ENCODE results near the gene ACY1. TPM values are rescaled to one million over a fixed set of nuclear protein-coding genes. Genes with fewer than 3 reads are reported as not detected.

Gene ACY1
- total and polyA plus RNA-seq, 10 of the 15 experiments (the other 5 are each of a cell fraction or from before 2014, with no cell fraction given) = 18.5 to 42.2 (median 27.8) TPM

DNA sequence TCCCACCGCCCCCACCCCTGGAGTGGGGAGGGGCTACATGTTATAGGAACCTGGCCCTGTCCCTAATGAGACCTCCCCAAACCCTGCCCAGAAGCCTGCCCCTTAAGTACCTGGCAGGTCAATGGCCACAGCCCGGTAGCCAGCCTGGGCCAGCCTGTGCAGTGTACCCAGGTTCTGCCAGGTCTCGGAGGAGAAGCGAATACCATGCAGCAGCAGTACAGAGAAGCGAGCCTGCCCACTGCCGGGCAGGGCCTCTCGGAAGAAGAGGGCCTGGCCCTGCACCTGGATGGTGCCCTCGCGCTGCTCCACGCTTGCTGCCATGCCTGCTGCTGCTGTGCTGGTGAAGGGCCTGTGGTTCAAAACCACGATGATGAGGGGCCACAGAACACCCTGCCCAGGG is 12.0 kb upstream of the ACY1 start (continued):
- TF ChIP-seq USF1 (IDR thresholded peaks at IDR 0.05; ENCODE audit: borderline replicate concordance, extremely low read length, insufficient read depth, low read depth, low read length) = no peak
- no peak for TF ChIP-seq RELA (IDR thresholded peaks at IDR 0.05; ENCODE audit: borderline replicate concordance, partially characterized antibody)
- no peak for TF ChIP-seq MYC (IDR thresholded peaks at IDR 0.05; ENCODE audit: insufficient read depth, insufficient read length, insufficient replicate concordance, low read length, severe bottlenecking)
- TF ChIP-seq SP1 (IDR thresholded peaks at IDR 0.05; ENCODE audit: low read depth, low read length) = no peak

- peak overlapping the region; percentile 91 for H3K27ac ChIP-seq (ENCODE audit: control insufficient read depth, insufficient read depth)
- in situ Hi-C loops (cut with MboI) = no loop called here
- no peak for TF ChIP-seq NFIC (IDR thresholded peaks at IDR 0.05; ENCODE audit: low read depth, low read length)
- peak; percentile 39; the same call in 1 of the 2 replicates for TF ChIP-seq MLLT1 (IDR thresholded peaks at IDR 0.05)
- TF ChIP-seq MEF2A (IDR thresholded peaks at IDR 0.05; ENCODE audit: insufficient read depth, low read depth, low read length) = 0 out of 2 replicates have a peak, but pooled peaks have one; percentile 5
- 0 out of 2 replicates have a peak, but pooled peaks have one; percentile 5 for TF ChIP-seq LARP7 (IDR thresholded peaks at IDR 0.05)
- H2AFZ ChIP-seq (ENCODE audit: control insufficient read depth, low read depth, low read length) = peak overlapping the region; percentile 96
- no peaks in the 10 kb centered on the region for H3K36me3 ChIP-seq (ENCODE audit: control insufficient read depth in 2 of 2, insufficient read depth in 2 of 2, low read length in 1 of 2)
- DNase-seq (ENCODE audit: low read depth, low spot score) (no peak), ATAC-seq (peak; percentile 37), FAIRE-seq (no peak)
- no peaks in the 10 kb centered on the region for H4K20me1 ChIP-seq (ENCODE audit: control insufficient read depth, insufficient read depth)
- intact Hi-C loops (cut with micrococcal nuclease; ENCODE audit: unreplicated experiment) = loop anchor here (1.0 kb wide), 1 partner anchor 32 kb away; the partner anchor contains the start of gene PARP3
- H3K27me3 ChIP-seq (replicated peaks in 1 of 2; ENCODE audit: control insufficient read depth in 2 of 2, insufficient read depth in 2 of 2, low read length in 1 of 2) = no peaks in the 10 kb centered on the region
- ChIA-PET RAD21 (ENCODE audit: unreplicated experiment) (interaction anchor here (0.8 to 2.6 kb wide), 4 partner anchors 9 to 33 kb away, joined by 3 to 34 read pairs (median 14); partner anchors contain the start of genes ACY1, PARP3 and RRP9), SMC1A (ENCODE audit: uncharacterized antibody, unreplicated experiment) (interaction anchor here (0.9 to 5.2 kb wide), 5 partner anchors 9 to 78 kb away, joined by 3 to 33 read pairs (median 5); partner anchors contain the start of genes ACY1, PARP3 and RRP9), CTCF (interaction anchor here (1.0 to 5.3 kb wide), 18 partner anchors 9 to 288 kb away, joined by 3 to 79 read pairs (median 5); partner anchors contain the start of genes ACY1, PARP3, RPL29 and RRP9), POLR2A (interaction anchor here (1.2 to 2.7 kb wide), 3 partner anchors 9 to 82 kb away, joined by 4 to 28 read pairs (median 24); partner anchors contain the start of genes ACY1, DUSP7, PARP3 and RRP9)
- no peaks in the 10 kb centered on the region for H3K9me3 ChIP-seq (replicated peaks; ENCODE audit: control insufficient read depth, insufficient read depth, low read length)
- H3K9ac ChIP-seq (ENCODE audit: control insufficient read depth, insufficient read depth, low read length) = peak overlapping the region; percentile 90
- no TSS peak for BruUV-seq (replicated peaks)
- peaks cover 15% of the 10 kb centered on the region for H3K4me1 ChIP-seq (ENCODE audit: control insufficient read depth, insufficient read depth, low read length)
- peak overlapping the region; percentile 76 for H3K4me2 ChIP-seq (ENCODE audit: control insufficient read depth, insufficient read depth)
- 16% methylated on average over 30 of the region's 30 CpGs for WGBS (ENCODE audit: insufficient coverage, insufficient replicate concordance, low lambda C conversion rate, missing lambda C conversion rate)
- peaks cover 5% of the 10 kb centered on the region; the same call in 1 of the 2 replicates for H3K79me2 ChIP-seq (ENCODE audit: control insufficient read depth, insufficient read depth, low read length)
- H3K4me3 ChIP-seq = peak overlapping the region; percentile 84
Observed at GRCh38 chr3:51974277-51974962, 8.9 kb upstream of the ACY1 start.

Data from GM12878 (cell line).